HepG2 (cell line): ENCODE results near the gene CLCA2. TPM values are rescaled to one million over a fixed set of nuclear protein-coding genes. Genes with fewer than 3 reads are reported as not detected.

ENCODE experiments used
- ATAC-seq: fragments of 200-7000 bp; cut with Tn5 transposase; 3 replicates; pipeline ENCODE4 v1.9.1; 2020; ENCODE audit warnings: mild to moderate bottlenecking, moderate library complexity
- BruUV-seq: library from RNA; stranded (reverse); fragments of 400-500 nt; replicated peaks from 2 replicates; lab custom pipeline; 2021; lab: Mats Ljungman, UMichigan
- CTCF ChIA-PET: fragments of 300-600 bp; formaldehyde crosslinking; extraction: SDS; loops from one replicate; lab custom pipeline; 2021; ENCODE audit warnings: low total read pairs, inconsistent platforms, low intra/inter-chr PET ratio; lab: Yijun Ruan, JAX
- POLR2A ChIA-PET: fragments of 350-600 bp; sonication (Branson Sonifier 250); formaldehyde crosslinking; loops from one replicate; lab custom pipeline; 2020; ENCODE audit warnings: antibody characterized with exemption, inconsistent platforms; lab: Yijun Ruan, JAX
- DNase-seq: peaks from one replicate; pipeline ENCODE4 v3.0.0-alpha.2; 2015; ENCODE audit warnings: low spot score
- FAIRE-seq: peaks from 3 replicates; lab custom pipeline; 2011; peaks lifted over from hg19 to GRCh38; lab: Jason Lieb, UNC
- H2AFZ ChIP-seq: one replicate; pipeline ENCODE4 v1.6.1; 2011; ENCODE audit warnings: low read length, inconsistent platforms
- H3K27ac ChIP-seq: fragments of 300-600 bp; 3 replicates; pipeline ENCODE4 v1.8.0; 2011; ENCODE audit warnings: mixed run types, mild to moderate bottlenecking, mixed read lengths, low read length, inconsistent platforms; ENCODE audit not compliant: insufficient read depth; ENCODE audit errors: extremely low read length
- H3K27me3 ChIP-seq, 2 experiments: fragments of 200-600 bp in 1 of 2; 2 replicates in 1 of 2; 3 replicates in 1 of 2; pipeline versions ENCODE4 v1.6.0 to v1.8.0; 2011; ENCODE audit warnings: low read length in 2 of 2, mild to moderate bottlenecking in 2 of 2, moderate library complexity in 2 of 2, inconsistent platforms in 1 of 2; ENCODE audit not compliant: insufficient read depth in 2 of 2, control insufficient read depth in 1 of 2
- H3K36me3 ChIP-seq, 2 experiments: fragments of 200-600 bp in 1 of 2; replicated peaks in 1 of 2; 2 replicates in 1 of 2; 3 replicates in 1 of 2; pipeline versions ENCODE4 v1.5.1 to v1.8.0; 2011; ENCODE audit warnings: low read length in 2 of 2, inconsistent platforms in 1 of 2; ENCODE audit not compliant: insufficient read depth in 2 of 2, control insufficient read depth in 1 of 2
- H3K4me1 ChIP-seq: 2 replicates; pipeline ENCODE4 v1.5.1; 2012; ENCODE audit warnings: low read length, inconsistent platforms; ENCODE audit not compliant: insufficient read depth
- H3K4me2 ChIP-seq: 2 replicates; pipeline ENCODE4 v1.6.0; 2011; ENCODE audit warnings: low read depth, low read length, inconsistent platforms
- H3K4me3 ChIP-seq, 3 experiments: fragments of 200-600 bp in 1 of 3; sonication (generic), shearing (Covaris generic) in 1 of 3; replicated peaks in 1 of 3; 2 replicates each; pipeline ENCODE4 v1.5.1; 2011 to 2016; ENCODE audit warnings: low read length in 3 of 3, inconsistent platforms in 2 of 3, low read depth in 2 of 3, mild to moderate bottlenecking in 2 of 3, control low read depth in 1 of 3, mixed read lengths in 1 of 3; ENCODE audit not compliant: insufficient read depth in 1 of 3
- H3K79me2 ChIP-seq: one replicate; pipeline ENCODE4 v1.6.1; 2011; ENCODE audit warnings: low read length, inconsistent platforms; ENCODE audit not compliant: insufficient read depth
- H3K9ac ChIP-seq: 2 replicates; pipeline ENCODE4 v1.6.0; 2011; ENCODE audit warnings: mild to moderate bottlenecking, low read depth, low read length, inconsistent platforms; ENCODE audit not compliant: insufficient read depth
- H3K9me3 ChIP-seq: 2 replicates; pipeline ENCODE4 v1.5.1; 2012; ENCODE audit warnings: mild to moderate bottlenecking, low read length
- H4K20me1 ChIP-seq: 2 replicates; pipeline ENCODE4 v1.6.0; 2011; ENCODE audit warnings: inconsistent platforms, mild to moderate bottlenecking, low read length, moderate library complexity; ENCODE audit not compliant: insufficient read depth
- FOXC1 ChIP-seq: sonication (generic); formaldehyde crosslinking; IDR thresholded peaks from 2 replicates; pipeline ENCODE4 v1.8.0; 2022; ENCODE audit warnings: mild to moderate bottlenecking, missing genetic modification reagents, borderline replicate concordance
- HOXA9 ChIP-seq: sonication (generic); formaldehyde crosslinking; IDR thresholded peaks from 2 replicates; pipeline ENCODE4 v1.8.1; 2022; ENCODE audit warnings: missing genetic modification reagents, mild to moderate bottlenecking, moderate library complexity, borderline replicate concordance
- LBX2 ChIP-seq: sonication (generic); formaldehyde crosslinking; IDR thresholded peaks from 2 replicates; pipeline ENCODE4 v1.5.0; 2020; ENCODE audit warnings: missing genetic modification reagents, mild to moderate bottlenecking, borderline replicate concordance
- MAX ChIP-seq: IDR thresholded peaks from 2 replicates; pipeline ENCODE4 v1.6.1; 2012; ENCODE audit warnings: inconsistent platforms
- NKX3-1 ChIP-seq: sonication (generic); formaldehyde crosslinking; IDR thresholded peaks from 2 replicates; pipeline ENCODE4 v1.5.0; 2020; ENCODE audit warnings: missing genetic modification reagents
- TBP ChIP-seq: sonication (generic); formaldehyde crosslinking; IDR thresholded peaks from 2 replicates; pipeline ENCODE4 v1.5.0; 2020; ENCODE audit warnings: missing genetic modification reagents
- TRIM24 ChIP-seq: sonication (generic); formaldehyde crosslinking; IDR thresholded peaks from 2 replicates; pipeline ENCODE4 v1.8.0; 2022; ENCODE audit warnings: mild to moderate bottlenecking, missing genetic modification reagents
- ZNF362 ChIP-seq: sonication (generic); formaldehyde crosslinking; IDR thresholded peaks from 2 replicates; pipeline ENCODE4 v1.4.0; 2020; ENCODE audit warnings: missing genetic modification reagents, mild to moderate bottlenecking, borderline replicate concordance
- WGBS: methylation state at CpG from one replicate; pipeline ENCODE4 v1.1.6; 2017; ENCODE audit warnings: low lambda C conversion rate; 5-methylcytosine and 5-hydroxymethylcytosine counted together
- in situ Hi-C: cut with HindIII; loops from 2 replicates; pipeline ENCODE4 v1.10.0; 2017; ENCODE audit warnings: low pct_unique_long_range_greater_than_20kb; ENCODE audit not compliant: extremely low pct_ligation_motif_present
- intact Hi-C: fragments of 100-400 bp; cut with micrococcal nuclease; formaldehyde crosslinking; loops from one replicate; pipeline ENCODE4 v1.10.0; 2022; ENCODE audit not compliant: unreplicated experiment
- polyA plus RNA-seq, 8 experiments: library from polyadenylated mRNA; depleted of rRNA in 3 of 8; stranded (reverse) in 7 of 8; unstranded in 1 of 8; fragments of >200 nt; fragmentation: Illumina TruSeq in 4 of 8; extraction: Trizol in 4 of 8; gene quantifications; 2 replicates each; pipeline versions ENCODE4 v1.2.1 to v1.2.3, GENCODE V29; 2011 to 2016; ENCODE audit warnings: low read depth in 4 of 8, missing spikeins in 1 of 8, mixed read lengths in 1 of 8; ENCODE audit not compliant: insufficient read depth in 1 of 8
- total RNA-seq, 5 experiments: library from RNA; depleted of rRNA; stranded (reverse); fragments of >200 nt; fragmentation: Illumina TruSeq; extraction: Trizol; gene quantifications; 2 replicates each; pipeline ENCODE4 v1.2.3, GENCODE V29; 2016; ENCODE audit warnings: low read depth in 1 of 5

CLCA2 gene
- total and polyA plus RNA-seq, 2 of the 13 experiments (the other 11 are each of a cell fraction or from before 2014, with no cell fraction given), result not detected

GRCh38 chr1:86478416-86479156 lies 54.6 kb downstream of the CLCA2 start:
- Histone ChIP-seq H3K4me2 (no peak overlapping the region), H3K4me3 (no peak overlapping the region), H3K36me3 (no peaks in the 10 kb centered on the region), H3K27me3 (no peaks in the 10 kb centered on the region; a peak in 1 of 5 replicates), H3K79me2 (no peaks in the 10 kb centered on the region), H3K4me1 (no peaks in the 10 kb centered on the region), H4K20me1 (no peaks in the 10 kb centered on the region), H3K9me3 (no peaks in the 10 kb centered on the region), H3K27ac (no peak overlapping the region), H3K9ac (no peak overlapping the region), H2AFZ (no peak overlapping the region)
- TF ChIP-seq TRIM24 (CRISPR knock-in tag), result no peak
- TF ChIP-seq HOXA9, result no peak
- TF ChIP-seq ZNF362 (CRISPR knock-in tag), result no peak
- no peak for TF ChIP-seq FOXC1 (CRISPR knock-in tag)
- TF ChIP-seq TBP (CRISPR knock-in tag), result no peak
- no peak for TF ChIP-seq NKX3-1 (CRISPR knock-in tag)
- no peak for TF ChIP-seq MAX
- no peak for TF ChIP-seq LBX2 (CRISPR knock-in tag)
- ChIA-PET POLR2A (no interaction called here), CTCF (no interaction called here)
- DNase-seq (no peak), ATAC-seq (no peak), FAIRE-seq (no peak)
- intact Hi-C loops (no loop called here), in situ Hi-C loops (no loop called here)
- BruUV-seq, result no TSS peak
- 11% methylated on average over 5 of the region's 5 CpGs for WGBS
